Activated CD4-positive, alpha-beta T cell treated with anti-CD3 and anti-CD28 coated beads for 1 hour (primary cell): ENCODE results near the gene SV2B.

Source experiments
- DNase-seq: peaks from one replicate; pipeline ENCODE4 v3.0.0-alpha.2; 2020

The SV2B gene

GRCh38 chr15:91196768-91197167, 96.7 kb downstream of the SV2B start:
- DNase-seq = no peak

DNA sequence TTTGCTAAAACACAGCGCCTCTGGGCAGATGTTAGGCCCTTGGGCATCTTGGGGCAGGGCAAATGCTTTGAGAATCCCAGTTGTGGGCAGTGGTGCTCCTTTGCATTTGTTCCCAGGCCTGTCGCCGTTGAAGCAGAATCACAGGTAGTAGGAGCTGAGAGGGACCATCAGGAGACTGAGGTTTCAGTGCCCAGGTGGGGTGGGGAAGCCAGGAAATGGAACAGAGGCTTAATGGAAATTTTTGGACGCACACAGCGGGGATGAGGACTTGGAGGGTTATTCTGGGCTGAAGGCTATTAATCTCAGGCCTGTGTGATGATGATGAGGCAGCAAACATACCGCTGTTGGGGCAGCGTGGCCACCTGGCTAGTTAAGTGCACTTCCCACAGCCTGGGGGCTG, 99.5 kb downstream of the SV2B start:
- no peak for DNase-seq

GRCh38 chr15:91200101-91200754, 100.2 kb downstream of the SV2B start:
- no peak for DNase-seq

DNA sequence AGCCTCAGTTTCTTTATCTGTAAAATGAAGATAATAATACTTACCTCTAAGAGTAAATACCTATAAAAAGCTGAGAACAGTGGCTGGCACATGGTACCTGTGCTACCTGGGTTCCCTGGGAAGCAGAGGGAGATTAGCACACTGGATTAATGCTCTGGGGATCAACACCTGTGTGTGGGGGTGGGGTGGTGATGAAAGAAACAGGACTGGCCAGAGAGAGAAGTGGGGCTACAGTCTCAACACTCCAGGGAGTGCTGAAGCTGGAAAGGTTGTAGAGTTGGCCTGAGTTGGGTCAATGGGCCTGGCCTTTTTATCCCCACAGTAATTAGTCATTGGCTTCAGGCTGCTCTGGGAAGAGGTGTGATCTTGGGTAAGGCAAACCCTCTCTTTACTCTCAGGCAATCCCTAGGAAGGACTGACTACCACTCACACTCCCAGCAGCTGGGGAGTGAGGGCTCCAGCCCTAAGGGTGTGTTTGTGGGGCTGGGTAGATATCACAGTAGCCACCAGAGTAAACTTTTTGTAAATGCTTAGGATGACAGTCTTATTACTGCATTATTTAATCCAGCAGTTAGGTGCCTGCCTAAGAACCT, 102.5 kb downstream of the SV2B start:
- no peak for DNase-seq

GRCh38 chr15:91203619-91204203, 103.7 kb downstream of the SV2B start:
- no peak for DNase-seq

DNA sequence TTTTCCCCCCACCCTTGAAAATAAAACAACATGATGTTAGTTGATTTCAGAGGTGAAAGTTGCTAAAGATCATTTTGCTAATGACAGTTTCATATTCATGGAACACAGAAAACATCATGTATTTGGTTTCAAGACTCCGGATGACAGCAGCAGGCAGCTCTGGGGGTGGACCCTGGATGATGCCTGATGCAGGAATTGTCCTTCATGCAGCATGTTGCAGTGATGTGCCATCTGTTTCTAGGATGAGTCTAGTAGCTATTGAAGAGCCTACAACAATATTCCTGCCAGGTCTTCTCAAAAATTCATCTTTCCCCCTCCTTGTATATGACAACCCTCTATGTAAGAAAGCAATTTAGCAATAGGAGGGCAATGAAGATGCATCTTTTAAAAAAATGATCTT, 108.3 kb downstream of the SV2B start:
- no peak for DNase-seq

DNA sequence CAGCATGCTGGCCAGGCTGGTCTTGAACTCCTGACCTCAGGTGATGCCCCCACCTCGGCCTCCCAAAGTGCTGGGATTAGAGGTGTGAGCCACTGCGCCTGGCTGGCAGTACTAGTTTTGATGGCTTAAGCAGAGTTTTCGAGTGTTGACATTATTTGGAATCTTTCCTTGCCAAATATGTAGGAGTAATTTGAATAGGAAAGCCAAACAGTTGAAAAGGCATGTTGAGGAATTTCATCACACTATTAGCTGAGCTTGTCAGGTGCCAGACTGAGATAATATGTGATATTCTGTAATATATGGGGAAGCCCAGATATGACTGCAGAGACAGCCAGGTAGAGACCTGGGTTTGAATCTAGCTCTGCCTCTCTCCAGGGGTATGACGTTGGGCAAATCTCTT, 109.3 kb downstream of the SV2B start:
- DNase-seq = no peak

GRCh38 chr15:91209726-91210125, 109.7 kb downstream of the SV2B start:
- DNase-seq = no peak

DNA sequence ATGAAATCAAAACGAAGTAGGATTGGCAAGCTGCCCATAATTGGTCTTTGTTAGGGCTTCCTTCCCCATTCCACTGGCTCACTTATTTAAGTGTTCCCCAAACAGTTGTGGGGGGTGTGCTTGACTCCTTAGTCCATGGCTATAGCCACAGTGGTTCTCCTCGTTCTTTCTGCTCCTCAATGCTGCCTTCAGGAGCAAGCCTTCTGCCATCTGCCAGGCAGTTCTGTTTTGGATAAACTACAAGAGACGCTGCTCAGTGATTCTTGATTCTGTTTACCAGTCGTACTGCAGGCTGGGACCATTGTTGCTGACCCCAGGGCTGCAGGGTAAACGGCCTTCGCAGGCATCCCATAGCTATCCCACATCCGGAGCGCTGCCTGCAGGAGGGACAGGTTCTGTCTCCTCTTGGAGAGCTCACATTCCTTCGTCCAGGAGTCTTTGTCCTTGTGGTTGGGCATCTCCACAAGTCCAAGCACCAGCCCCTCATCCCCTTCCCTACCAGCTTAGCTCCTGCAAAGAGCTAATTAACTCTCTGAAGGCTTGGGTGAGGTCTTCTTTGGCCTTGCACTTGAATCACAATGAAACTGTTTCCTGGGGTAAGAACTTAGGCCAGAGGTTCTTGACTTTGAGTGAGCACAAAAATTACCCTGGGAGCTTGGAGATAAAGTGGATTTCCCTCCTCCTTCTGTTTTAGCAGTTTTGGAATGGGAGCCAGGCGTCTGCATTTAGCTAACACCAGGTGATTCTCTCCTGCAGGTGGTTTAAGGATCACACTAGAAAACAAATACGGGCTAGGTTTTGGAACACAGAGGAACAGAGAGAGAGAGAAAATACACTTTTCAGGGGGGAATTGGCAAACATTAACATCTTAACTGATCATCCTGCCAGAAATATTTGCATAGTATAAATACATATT, 114.9 kb downstream of the SV2B start:
- no peak for DNase-seq

DNA sequence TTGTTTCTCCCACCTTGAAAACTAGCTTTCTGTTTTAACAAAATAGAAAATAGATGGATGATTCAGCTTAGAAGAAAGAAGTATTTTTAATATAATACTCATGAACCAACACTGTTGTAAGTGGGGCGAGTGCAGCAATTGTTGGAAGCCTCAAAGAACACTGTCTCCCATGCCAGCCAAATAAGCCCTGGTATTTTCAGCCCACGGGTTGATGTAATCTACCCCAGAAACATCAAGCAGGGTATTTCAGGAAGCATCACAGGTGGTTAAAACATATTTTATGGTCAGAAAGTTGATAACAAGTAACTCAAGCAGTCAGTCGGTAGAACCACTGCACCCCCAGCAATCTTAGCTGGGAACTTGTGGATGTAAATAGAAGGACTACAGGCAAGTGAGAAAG, 115.9 kb downstream of the SV2B start:
- DNase-seq = no peak

GRCh38 chr15:91219206-91219605, 119.1 kb downstream of the SV2B start:
- DNase-seq = no peak

DNA sequence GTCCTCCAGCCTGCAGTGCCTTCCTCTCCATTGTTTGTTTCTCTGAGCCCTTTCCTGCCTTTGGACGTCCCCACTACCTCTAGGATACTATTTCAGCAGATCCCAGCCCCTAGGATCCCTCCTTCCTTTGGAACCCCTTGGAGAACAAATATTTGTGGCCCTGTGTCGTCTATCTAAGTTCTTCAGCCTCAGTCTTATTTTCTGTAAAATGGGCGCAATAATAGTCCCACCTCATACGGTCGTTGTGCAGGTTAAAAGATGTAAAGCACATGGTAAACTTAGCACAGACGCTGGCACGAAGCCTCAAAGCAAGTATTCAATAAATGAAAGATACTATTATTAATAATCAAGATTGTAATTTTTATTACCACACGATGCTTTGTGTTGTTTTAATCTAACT, 122.0 kb downstream of the SV2B start:
- DNase-seq = no peak

- no peak for DNase-seq
Observed at GRCh38 chr15:91223863-91224262, 123.8 kb downstream of the SV2B start.

- DNase-seq = no peak
Observed at GRCh38 chr15:91224755-91225380, 124.8 kb downstream of the SV2B start.

- no peak for DNase-seq
Observed at GRCh38 chr15:91225741-91226140, 125.7 kb downstream of the SV2B start.

GRCh38 chr15:91227117-91227516, 127.1 kb downstream of the SV2B start:
- no peak for DNase-seq

DNA sequence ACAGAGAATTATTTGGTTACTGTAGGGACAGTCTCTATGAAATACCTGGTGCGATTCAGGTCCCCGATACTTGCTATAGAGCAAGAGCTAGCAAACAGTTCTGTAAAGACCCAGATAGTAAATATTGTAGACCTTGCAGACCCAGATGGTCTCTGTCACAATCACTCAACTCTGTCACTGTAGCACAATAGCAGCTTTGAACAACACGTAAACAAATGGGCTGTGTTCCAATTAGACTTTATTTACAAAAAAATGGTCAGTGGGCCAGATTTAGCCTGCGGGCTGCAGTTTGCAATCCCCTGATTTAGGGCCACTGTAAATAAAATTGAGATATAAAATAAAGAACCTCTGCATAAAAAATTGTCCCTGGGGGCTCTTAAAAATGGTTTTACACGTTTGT, 127.7 kb downstream of the SV2B start:
- no peak for DNase-seq

- DNase-seq = no peak
Observed at GRCh38 chr15:91228383-91228782, 128.3 kb downstream of the SV2B start.

GRCh38 chr15:91228890-91229289, 128.8 kb downstream of the SV2B start:
- no peak for DNase-seq

DNA sequence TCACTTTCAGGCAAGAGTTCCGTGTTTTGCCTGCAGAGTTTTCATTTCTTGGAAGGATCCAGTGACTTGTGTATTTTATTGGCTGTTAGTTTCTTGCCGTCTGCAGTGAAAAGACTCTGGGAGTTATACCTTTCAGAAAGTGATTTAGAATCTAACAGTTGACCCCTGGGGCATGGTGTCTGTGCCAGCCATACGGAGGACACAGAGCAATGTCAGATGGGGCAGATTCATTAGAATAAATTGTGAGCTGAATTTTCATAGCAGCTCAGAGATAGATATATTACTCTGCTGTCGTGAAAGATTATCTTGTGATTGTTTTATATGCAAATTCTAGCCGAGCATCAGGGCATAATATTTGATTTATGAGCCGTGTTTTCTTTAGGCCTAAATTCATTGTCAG, 131.6 kb downstream of the SV2B start:
- no peak for DNase-seq

- no peak for DNase-seq
Observed at GRCh38 chr15:91234759-91235158, 134.7 kb downstream of the SV2B start.

DNA sequence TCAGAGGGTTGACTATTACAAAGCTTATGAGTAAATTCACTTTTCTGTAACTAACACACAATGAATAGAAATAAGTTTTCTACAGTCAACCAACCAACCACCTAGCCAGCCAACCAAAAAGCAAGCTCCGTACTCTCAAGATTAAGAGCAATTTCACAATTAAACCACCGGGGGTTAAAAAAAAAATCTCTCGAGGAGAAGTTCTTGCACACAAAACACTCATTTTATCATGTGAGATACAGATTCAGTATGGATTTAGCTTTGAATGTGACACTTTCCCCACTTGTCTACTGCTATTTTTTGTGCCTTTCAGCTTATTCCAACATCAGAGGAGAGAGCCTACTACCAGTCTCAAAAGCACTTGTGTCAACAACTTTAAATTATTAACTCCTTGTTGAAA, 135.3 kb downstream of the SV2B start:
- no peak for DNase-seq

- no peak for DNase-seq
Observed at GRCh38 chr15:91237445-91237844, 137.4 kb downstream of the SV2B start.
